CD14-positive monocyte (primary cell): ENCODE measurements around the gene ATP6V0E2. TPM values are rescaled to one million over a fixed set of nuclear protein-coding genes. Genes with fewer than 3 reads are reported as not detected.
A peak's percentile ranks its signal among the peaks of the same experiment; 100 is the strongest.

ENCODE experiments used
- DNase-seq, 3 donors: peaks; one replicate each; pipeline ENCODE4 v3.0.0-alpha.2; 2011 to 2022
- H2AFZ ChIP-seq: 2 replicates; pipeline ENCODE4 v1.6.0; 2012; ENCODE audit warnings: mild to moderate bottlenecking, low read depth, low read length, inconsistent platforms; ENCODE audit not compliant: insufficient read depth, poor library complexity, severe bottlenecking
- H3K27ac ChIP-seq, 2 donors: 1 replicate in 1 of 2; 2 replicates in 1 of 2; pipeline ENCODE4 v1.5.1; 2012 to 2013; ENCODE audit warnings: low read length in 2 of 2, control low read depth in 1 of 2, inconsistent platforms in 1 of 2, low read depth in 1 of 2, mild to moderate bottlenecking in 1 of 2
- H3K27me3 ChIP-seq, 2 donors: one replicate each; pipeline versions ENCODE4 v1.6.0 to v1.6.1; 2011 to 2013; ENCODE audit warnings: low read length in 2 of 2; ENCODE audit not compliant: control insufficient read depth in 2 of 2, insufficient read depth in 2 of 2
- H3K36me3 ChIP-seq, 2 donors: replicated peaks in 1 of 2; 1 replicate in 1 of 2; 2 replicates in 1 of 2; pipeline versions ENCODE4 v1.5.1 to v1.6.1; 2012 to 2013; ENCODE audit warnings: low read length in 2 of 2, control low read depth in 1 of 2, inconsistent platforms in 1 of 2, mild to moderate bottlenecking in 1 of 2; ENCODE audit not compliant: insufficient read depth in 2 of 2, control insufficient read depth in 1 of 2
- H3K4me1 ChIP-seq, 2 donors: 1 replicate in 1 of 2; 2 replicates in 1 of 2; pipeline versions ENCODE4 v1.5.1 to v1.6.1; 2012 to 2013; ENCODE audit warnings: low read length in 2 of 2, control low read depth in 1 of 2, inconsistent platforms in 1 of 2, mild to moderate bottlenecking in 1 of 2, moderate library complexity in 1 of 2; ENCODE audit not compliant: insufficient read depth in 2 of 2, control insufficient read depth in 1 of 2
- H3K4me2 ChIP-seq: replicated peaks from 2 replicates; pipeline ENCODE3; 2012; ENCODE audit warnings: low read length, moderate library complexity, mild to moderate bottlenecking; ENCODE audit not compliant: poor library complexity, severe bottlenecking; ENCODE audit errors: extremely low read depth
- H3K4me3 ChIP-seq, 3 experiments: fragments of 200-600 bp in 1 of 3; sonication (generic) in 1 of 3; replicated peaks in 1 of 3; 1 replicate in 2 of 3; 2 replicates in 1 of 3; pipeline ENCODE4 v1.5.1; 2011 to 2013; ENCODE audit warnings: low read length in 3 of 3, mild to moderate bottlenecking in 3 of 3, control low read depth in 2 of 3, low read depth in 2 of 3, inconsistent platforms in 1 of 3, moderate library complexity in 1 of 3
- H3K79me2 ChIP-seq: 2 replicates; pipeline ENCODE4 v1.6.0; 2012; ENCODE audit warnings: mild to moderate bottlenecking, control low read depth, inconsistent platforms, low read length, moderate library complexity; ENCODE audit not compliant: insufficient read depth
- H3K9ac ChIP-seq: 2 replicates; pipeline ENCODE4 v1.6.0; 2017; ENCODE audit warnings: low read length, mild to moderate bottlenecking; ENCODE audit not compliant: insufficient read depth, poor library complexity, severe bottlenecking
- H3K9me3 ChIP-seq, 2 donors: replicated peaks in 1 of 2; 1 replicate in 1 of 2; 2 replicates in 1 of 2; pipeline versions ENCODE4 v1.5.1 to v1.6.1; 2012 to 2013; ENCODE audit warnings: low read length in 2 of 2, control low read depth in 1 of 2; ENCODE audit not compliant: control insufficient read depth in 1 of 2, insufficient read depth in 1 of 2
- H4K20me1 ChIP-seq: 2 replicates; pipeline ENCODE4 v1.6.0; 2012; ENCODE audit warnings: mild to moderate bottlenecking, low read length, control low read depth, moderate library complexity; ENCODE audit not compliant: insufficient read depth
- H3K27ac Mint-ChIP-seq, 7 donors: one replicate each; pipeline ENCODE4 v1.8.0; 2020; ENCODE audit warnings: mild to moderate bottlenecking in 7 of 7, mixed read lengths in 7 of 7, moderate library complexity in 6 of 7, inconsistent platforms in 2 of 7
- H3K27me3 Mint-ChIP-seq, 3 donors: one replicate each; pipeline ENCODE4 v1.8.0; 2021 to 2022; ENCODE audit warnings: low read depth in 3 of 3, mild to moderate bottlenecking in 3 of 3, mixed read lengths in 3 of 3, moderate library complexity in 3 of 3, inconsistent platforms in 1 of 3
- H3K36me3 Mint-ChIP-seq, 2 donors: one replicate each; pipeline ENCODE4 v1.8.0; 2020; ENCODE audit warnings: mixed read lengths in 2 of 2, inconsistent platforms in 1 of 2, mild to moderate bottlenecking in 1 of 2
- H3K4me1 Mint-ChIP-seq: one replicate; pipeline ENCODE4 v1.8.0; 2020; ENCODE audit warnings: mild to moderate bottlenecking, mixed read lengths
- H3K4me3 Mint-ChIP-seq, 2 donors: one replicate each; pipeline ENCODE4 v1.8.0; 2020; ENCODE audit warnings: mild to moderate bottlenecking in 2 of 2, mixed read lengths in 2 of 2, moderate library complexity in 1 of 2
- H3K9me3 Mint-ChIP-seq, 7 donors: one replicate each; pipeline ENCODE4 v1.8.0; 2020 to 2022; ENCODE audit warnings: mixed read lengths in 7 of 7, mild to moderate bottlenecking in 6 of 7, moderate library complexity in 6 of 7, inconsistent platforms in 2 of 7
- WGBS: methylation state at CpG from one replicate; pipeline ENCODE4 v1.1.5; 2013; ENCODE audit warnings: missing lambda C conversion rate; ENCODE audit not compliant: insufficient coverage; 5-methylcytosine and 5-hydroxymethylcytosine counted together
- intact Hi-C, 2 donors: fragments of 100-400 bp; cut with micrococcal nuclease; formaldehyde crosslinking; loops; one replicate each; pipeline versions ENCODE4 v1.15.0 to v1.15.1; 2023
- polyA plus RNA-seq, 3 donors: library from polyadenylated mRNA; depleted of rRNA in 1 of 3; unstranded in 2 of 3; stranded (reverse) in 1 of 3; fragments of 300-500 nt in 2 of 3; fragments of >200 nt in 1 of 3; fragmentation: Illumina TruSeq in 2 of 3; gene quantifications; 1 replicate in 2 of 3; 2 replicates in 1 of 3; pipeline ENCODE4 v1.2.3, GENCODE V29; 2012 to 2021
- TF ChIP-seq, protein P1 (sequence below): fragments of 200-600 bp; IDR thresholded peaks from one replicate; pipeline ENCODE4 v1.8.0; 2022; ENCODE audit warnings: antibody characterized with exemption, mild to moderate bottlenecking

The ATP6V0E2 gene
- polyA plus RNA-seq, 3 donors = 4.4 to 13.3 (median 8.2) TPM

GRCh38 chr7:149870274-149870673 is 3.5 kb upstream of the ATP6V0E2 start:
- Mint-ChIP-seq H3K27ac (peak overlapping the region in 1 of 7 donors; percentile 66), H3K9me3 (no peaks in the 10 kb centered on the region), H3K4me3 (no peak overlapping the region), H3K27me3 (peaks cover 2 to 11% (median 6%) of the 10 kb centered on the region in 3 donors), H3K4me1 (peaks cover 45% of the 10 kb centered on the region), H3K36me3 (no peaks in the 10 kb centered on the region)
- H4K20me1 ChIP-seq = no peaks in the 10 kb centered on the region
- no peaks in the 10 kb centered on the region for H3K36me3 ChIP-seq
- no peaks in the 10 kb centered on the region for H3K9me3 ChIP-seq
- H3K4me1 ChIP-seq = peaks cover 39 to 45% of the 10 kb centered on the region in 2 donors
- intact Hi-C loops = loop anchor here in 1 of 2 donors (5.0 kb wide), 1 partner anchor 33 kb away; the partner anchor contains the start of gene ZNF862
- no peak overlapping the region for H3K27ac ChIP-seq
- H3K27me3 ChIP-seq = peaks cover 0 to 2% of the 10 kb centered on the region in 2 donors
- no peak overlapping the region for H3K9ac ChIP-seq
- DNase-seq = no peak
- TF ChIP-seq, protein P1, sequence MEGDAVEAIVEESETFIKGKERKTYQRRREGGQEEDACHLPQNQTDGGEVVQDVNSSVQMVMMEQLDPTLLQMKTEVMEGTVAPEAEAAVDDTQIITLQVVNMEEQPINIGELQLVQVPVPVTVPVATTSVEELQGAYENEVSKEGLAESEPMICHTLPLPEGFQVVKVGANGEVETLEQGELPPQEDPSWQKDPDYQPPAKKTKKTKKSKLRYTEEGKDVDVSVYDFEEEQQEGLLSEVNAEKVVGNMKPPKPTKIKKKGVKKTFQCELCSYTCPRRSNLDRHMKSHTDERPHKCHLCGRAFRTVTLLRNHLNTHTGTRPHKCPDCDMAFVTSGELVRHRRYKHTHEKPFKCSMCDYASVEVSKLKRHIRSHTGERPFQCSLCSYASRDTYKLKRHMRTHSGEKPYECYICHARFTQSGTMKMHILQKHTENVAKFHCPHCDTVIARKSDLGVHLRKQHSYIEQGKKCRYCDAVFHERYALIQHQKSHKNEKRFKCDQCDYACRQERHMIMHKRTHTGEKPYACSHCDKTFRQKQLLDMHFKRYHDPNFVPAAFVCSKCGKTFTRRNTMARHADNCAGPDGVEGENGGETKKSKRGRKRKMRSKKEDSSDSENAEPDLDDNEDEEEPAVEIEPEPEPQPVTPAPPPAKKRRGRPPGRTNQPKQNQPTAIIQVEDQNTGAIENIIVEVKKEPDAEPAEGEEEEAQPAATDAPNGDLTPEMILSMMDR = no peak
- no peaks in the 10 kb centered on the region for H3K79me2 ChIP-seq
- H3K4me3 ChIP-seq = no peak overlapping the region
- no peak overlapping the region for H2AFZ ChIP-seq
- H3K4me2 ChIP-seq = no peak overlapping the region
- no CpG with 5 or more reads among the region's 3 CpGs for WGBS

GRCh38 chr7:149870701-149871483 is 2.9 kb upstream of the ATP6V0E2 start:
- Histone ChIP-seq H3K4me2 (no peak overlapping the region), H4K20me1 (no peaks in the 10 kb centered on the region), H3K27me3 (peaks cover 0 to 2% of the 10 kb centered on the region in 2 donors), H3K4me1 (peaks cover 33 to 39% of the 10 kb centered on the region in 2 donors), H3K4me3 (no peak overlapping the region), H3K9ac (no peak overlapping the region), H2AFZ (no peak overlapping the region), H3K9me3 (no peaks in the 10 kb centered on the region), H3K27ac (no peak overlapping the region), H3K36me3 (no peaks in the 10 kb centered on the region), H3K79me2 (no peaks in the 10 kb centered on the region)
- intact Hi-C loops = loop anchor here in 1 of 2 donors (5.0 kb wide), 1 partner anchor 34 kb away; the partner anchor contains the start of gene ZNF862
- peaks cover 0 to 4% of the 10 kb centered on the region in 2 donors for H3K36me3 Mint-ChIP-seq
- H3K9me3 Mint-ChIP-seq = no peaks in the 10 kb centered on the region
- H3K27ac Mint-ChIP-seq = peak overlapping the region in 2 of 7 donors; percentile 40 to 46
- H3K27me3 Mint-ChIP-seq = peaks cover 2 to 11% (median 6%) of the 10 kb centered on the region in 3 donors
- TF ChIP-seq, protein P1 = no peak
- 89% methylated on average over 7 of the region's 12 CpGs for WGBS
- peaks cover 39% of the 10 kb centered on the region for H3K4me1 Mint-ChIP-seq
- no peak for DNase-seq
- H3K4me3 Mint-ChIP-seq = no peak overlapping the region
